Measurements from ENCODE around the gene ETV4. TPM values are rescaled to one million over a fixed set of nuclear protein-coding genes. Genes with fewer than 3 reads are reported as not detected.

Gene ETV4
- total RNA-seq = 0.10 TPM in 1 of 2 replicates, not detected in the other

- TF ChIP-seq CTCF (IDR thresholded peaks at IDR 0.05) = no peak
- ChIA-PET POLR2A (interaction anchor here (0.6 to 1.2 kb wide), 2 partner anchors 63 to 230 kb away, joined by 3 to 5 read pairs; partner anchors contain the start of gene DHX8), CTCF (interaction anchor here (1.3 to 1.5 kb wide), 2 partner anchors 30 to 63 kb away, joined by 3 to 5 read pairs; partner anchors contain the start of gene DHX8)
- peak within 1 kb of the TSS; percentile 82 for H3K4me3 Mint-ChIP-seq
- no peak within 1 kb of the TSS for H3K27ac Mint-ChIP-seq
- H3K36me3 Mint-ChIP-seq (ENCODE audit: low read depth) = no peaks in the 10 kb centered on the region
- H3K4me1 Mint-ChIP-seq = peaks cover 20% of the 10 kb centered on the region
- peak; percentile 92 for ATAC-seq (ENCODE audit: low read depth)
- H3K9me3 Mint-ChIP-seq = no peaks in the 10 kb centered on the region
- peaks cover 46% of the 10 kb centered on the region for H3K27me3 Mint-ChIP-seq
- peak; percentile 75 for DNase-seq
- intact Hi-C loops (cut with micrococcal nuclease) = loop anchor here (1.0 kb wide), 1 partner anchor 32 kb away; no protein-coding TSS in a partner anchor
These were observed at the start of gene ETV4 for GRCh38 chr17:43546319-43547188. TSS of gene ETV4 (minus strand) at chr17:43546340. CDS start at chr17:43545617, 723 bp downstream.

GRCh38 chr17:43595466-43595865, 49.3 kb upstream of the ETV4 start:
- intact Hi-C loops (cut with micrococcal nuclease) = no loop called here
- Mint-ChIP-seq H3K36me3 (ENCODE audit: low read depth) (no peaks in the 10 kb centered on the region), H3K27me3 (peaks cover 11% of the 10 kb centered on the region), H3K4me1 (peaks cover 7% of the 10 kb centered on the region), H3K4me3 (no peak overlapping the region), H3K9me3 (no peaks in the 10 kb centered on the region), H3K27ac (no peak overlapping the region)
- ATAC-seq (ENCODE audit: low read depth) (no peak), DNase-seq (no peak)
- POLR2A ChIA-PET = no interaction called here
- TF ChIP-seq CTCF (IDR thresholded peaks at IDR 0.05) = no peak
- CTCF ChIA-PET = no interaction called here

- no peak for TF ChIP-seq CTCF (IDR thresholded peaks at IDR 0.05)
- ATAC-seq (ENCODE audit: low read depth) = no peak
- peaks cover 7% of the 10 kb centered on the region for H3K4me1 Mint-ChIP-seq
- no peaks in the 10 kb centered on the region for H3K36me3 Mint-ChIP-seq (ENCODE audit: low read depth)
- H3K9me3 Mint-ChIP-seq = peaks cover 1% of the 10 kb centered on the region
- no peak overlapping the region for H3K27ac Mint-ChIP-seq
- no peaks in the 10 kb centered on the region for H3K27me3 Mint-ChIP-seq
- POLR2A ChIA-PET = no interaction called here
- DNase-seq = no peak
- no peak overlapping the region for H3K4me3 Mint-ChIP-seq
- CTCF ChIA-PET = no interaction called here
- intact Hi-C loops (cut with micrococcal nuclease) = no loop called here
These were observed 45.8 kb upstream of the ETV4 start for GRCh38 chr17:43591779-43592562.

GRCh38 chr17:43591001-43591400, 44.9 kb upstream of the ETV4 start:
- Mint-ChIP-seq H3K4me3 (no peak overlapping the region), H3K9me3 (peaks cover 1% of the 10 kb centered on the region), H3K27ac (no peak overlapping the region), H3K4me1 (peaks cover 7% of the 10 kb centered on the region), H3K36me3 (ENCODE audit: low read depth) (no peaks in the 10 kb centered on the region), H3K27me3 (no peaks in the 10 kb centered on the region)
- DNase-seq (no peak), ATAC-seq (ENCODE audit: low read depth) (no peak)
- ChIA-PET CTCF (no interaction called here), POLR2A (no interaction called here)
- intact Hi-C loops (cut with micrococcal nuclease) = no loop called here
- TF ChIP-seq CTCF (IDR thresholded peaks at IDR 0.05) = no peak
